Hair follicular keratinocyte (primary cell): Measurements from ENCODE around the gene FGF14. TPM values are rescaled to one million over a fixed set of nuclear protein-coding genes. Genes with fewer than 3 reads are reported as not detected.

Experiments
- total RNA-seq: library from RNA; depleted of rRNA; stranded (reverse); fragments of >200 nt; gene quantifications from 2 replicates; pipeline ENCODE4 v1.2.3, GENCODE V29; 2015

FGF14 gene
- total RNA-seq, result not detected in 2 replicates

DNA sequence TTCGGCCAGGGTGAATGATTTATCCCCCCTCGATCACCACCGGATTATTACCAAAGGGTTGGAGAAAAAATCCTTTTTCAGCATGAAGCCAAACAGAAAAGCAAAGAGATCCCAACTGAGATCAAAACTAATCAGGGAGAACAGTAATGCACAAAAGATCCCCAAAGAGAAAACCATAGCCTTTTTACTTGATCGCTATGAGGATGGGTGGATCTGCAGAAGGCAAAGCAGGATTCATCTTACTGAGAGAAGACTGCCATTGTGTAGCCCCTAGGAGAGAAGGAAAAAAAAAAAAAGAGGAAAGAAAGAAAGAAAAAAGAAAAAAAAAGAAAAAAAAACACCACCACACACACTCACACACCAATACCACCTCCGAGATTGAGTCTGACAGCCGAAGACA lies at the start of gene FGF14:
Gene FGF14 (minus strand): TSS at position 283 of the 400 bp plus-strand sequence.

Other genes with a start within 250 kb of the FGF14 start
- 21.7 and 34.7 TPM in 2 replicates for gene TPP2, start 194.9 kb upstream of the FGF14 start, total RNA-seq